GM19238 (cell line): ENCODE data around the gene ZNF143.
A peak's percentile ranks its signal among the peaks of the same experiment; 100 is the strongest.
"Not testable (repeated sequence)": the region's sequence is repeated elsewhere in the genome, so short reads cannot be mapped to it uniquely, and the experiment has no call there.

ENCODE experiments used
- DNase-seq: peaks from one replicate; pipeline ENCODE4 v3.0.0; 2011; ENCODE audit warnings: low spot score; ENCODE audit not compliant: insufficient read length

ZNF143 gene

GRCh38 chr11:9535189-9535781, 74.5 kb downstream of the ZNF143 start:
- peak; percentile 47 for DNase-seq

DNA sequence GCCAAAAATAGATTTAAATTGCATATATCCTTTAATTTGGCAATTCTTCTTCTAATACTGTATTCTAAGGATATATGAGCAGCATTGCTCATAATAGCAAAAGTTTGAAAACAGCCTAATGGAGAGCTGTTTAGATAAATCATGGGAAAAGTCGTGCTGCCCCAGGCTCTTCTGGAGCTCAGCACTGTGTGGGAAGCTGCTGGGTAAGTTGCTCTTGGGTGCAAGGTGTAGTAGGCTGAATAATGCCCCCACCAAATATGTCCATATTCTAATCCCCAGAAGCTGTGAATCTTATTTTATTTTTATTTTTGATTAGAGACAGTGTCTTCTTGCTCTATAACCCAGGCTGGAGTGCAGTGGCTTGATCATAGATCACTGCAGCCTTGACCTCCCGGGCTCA, 77.7 kb downstream of the ZNF143 start:
- no peak for DNase-seq

DNA sequence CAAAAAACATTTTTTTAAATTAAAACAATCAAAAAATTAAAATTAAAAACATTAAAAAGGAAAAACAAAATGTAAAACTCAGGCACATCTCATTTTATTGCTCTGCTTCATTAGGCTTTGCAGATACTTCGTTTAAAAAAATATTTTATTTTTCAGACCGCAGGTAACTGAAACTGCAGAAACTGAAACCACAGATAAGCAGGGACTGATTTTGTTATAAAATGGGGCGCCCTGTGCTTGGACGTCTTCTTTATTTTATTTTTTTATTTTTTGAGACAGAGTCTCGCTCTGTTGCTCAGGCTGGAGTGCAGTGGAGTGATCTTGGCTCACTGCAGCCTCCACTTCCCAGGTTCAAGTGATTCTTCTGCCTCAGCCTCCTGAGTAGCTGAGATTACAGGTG, 88.4 kb downstream of the ZNF143 start:
- DNase-seq, result not testable (repeated sequence)

GRCh38 chr11:9550191-9550628, 89.4 kb downstream of the ZNF143 start:
- no peak for DNase-seq

- DNase-seq, result no peak
Observed at GRCh38 chr11:9561279-9561982, 100.6 kb downstream of the ZNF143 start.

DNA sequence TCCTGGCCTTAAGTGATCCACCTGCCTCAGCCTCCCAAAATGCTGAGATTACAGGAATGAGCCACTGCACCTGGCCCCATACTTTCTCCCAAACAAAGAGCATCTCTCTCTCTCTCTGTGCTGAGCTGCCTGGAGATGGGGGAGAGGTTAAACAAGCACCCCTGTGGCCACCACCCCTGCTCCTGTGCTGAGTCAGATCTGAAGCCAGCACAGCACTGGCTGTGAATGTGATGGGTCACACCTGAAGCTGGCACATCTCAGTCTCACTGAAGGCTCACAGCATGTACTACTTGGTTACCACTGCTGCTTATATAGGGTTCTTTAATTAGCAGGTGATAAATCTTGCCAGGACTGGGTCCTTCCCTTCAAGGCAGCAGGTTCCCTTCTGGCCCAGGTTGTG, 101.9 kb downstream of the ZNF143 start:
- DNase-seq, result no peak

GRCh38 chr11:9563196-9563730, 102.5 kb downstream of the ZNF143 start:
- no peak for DNase-seq

DNA sequence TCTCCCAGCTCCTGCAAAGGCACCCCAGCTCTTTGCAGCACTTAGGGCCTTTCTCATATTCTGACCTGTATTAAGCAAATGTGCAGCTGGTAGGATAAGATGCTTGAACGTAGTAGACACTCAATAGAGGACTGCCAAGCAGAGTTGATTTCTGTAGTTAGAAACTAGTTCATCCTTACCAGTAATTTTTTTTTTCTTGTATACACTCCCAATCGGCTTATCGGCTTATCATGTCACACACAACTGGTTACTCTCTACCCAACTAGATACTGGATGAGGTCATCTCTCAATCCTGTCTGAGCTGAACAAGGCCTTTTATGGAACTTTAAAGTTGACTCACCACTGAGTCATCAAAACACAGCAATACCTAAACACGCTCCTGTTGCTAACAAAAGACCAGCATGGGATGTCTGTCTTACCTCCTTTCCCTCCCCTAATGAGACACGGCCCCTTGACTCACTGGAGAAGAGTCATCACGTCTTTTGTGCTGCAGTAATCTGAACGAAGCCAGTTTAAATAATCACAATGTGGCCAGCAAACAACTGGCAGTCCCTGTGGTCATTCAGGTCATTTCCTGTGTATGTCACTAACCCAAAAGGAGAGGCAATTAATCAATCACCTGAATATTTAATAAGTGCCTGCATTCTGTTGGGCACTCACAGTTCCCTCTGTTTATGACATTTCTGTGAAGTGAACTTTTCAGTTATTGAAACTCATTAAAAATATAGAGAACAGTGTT, 105.2 kb downstream of the ZNF143 start:
- DNase-seq, result no peak

- DNase-seq, result no peak
Observed at GRCh38 chr11:9566561-9567063, 105.8 kb downstream of the ZNF143 start.

GRCh38 chr11:9567401-9567800, 106.6 kb downstream of the ZNF143 start:
- no peak for DNase-seq

DNA sequence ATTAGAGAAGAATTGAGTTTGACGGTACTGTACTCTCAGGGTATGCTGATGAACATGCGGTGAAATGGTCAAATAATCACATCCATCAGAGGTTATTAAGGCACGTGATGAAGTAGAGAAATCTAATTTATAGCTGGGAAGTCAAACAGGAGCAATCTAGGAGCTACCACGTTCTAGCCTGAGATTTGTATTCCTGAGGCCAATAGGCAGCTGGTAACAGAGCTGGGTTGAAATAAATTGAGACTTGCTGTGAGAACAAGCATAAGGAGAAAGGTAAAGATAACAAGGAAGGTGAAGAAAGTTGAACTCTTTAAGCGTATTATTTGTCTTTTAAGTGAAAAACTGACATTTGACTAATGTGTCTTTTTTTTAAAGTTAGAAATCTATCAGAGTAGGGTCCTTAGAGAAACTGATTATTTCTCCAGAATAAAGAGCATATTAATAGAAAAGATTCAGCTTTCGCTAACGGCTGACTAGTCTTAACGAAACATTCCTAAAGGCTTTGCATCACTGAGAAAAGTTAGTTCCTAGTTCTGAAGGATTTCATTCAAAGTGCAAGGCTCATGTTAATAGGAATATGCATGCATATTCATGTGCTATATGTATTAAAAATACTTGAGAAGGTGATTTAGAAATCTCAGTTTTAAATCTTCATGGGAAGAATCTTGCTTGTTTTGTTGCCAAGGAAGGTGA, 107.5 kb downstream of the ZNF143 start:
- no peak for DNase-seq

- no peak for DNase-seq
Observed at GRCh38 chr11:9568854-9569587, 108.2 kb downstream of the ZNF143 start.

DNA sequence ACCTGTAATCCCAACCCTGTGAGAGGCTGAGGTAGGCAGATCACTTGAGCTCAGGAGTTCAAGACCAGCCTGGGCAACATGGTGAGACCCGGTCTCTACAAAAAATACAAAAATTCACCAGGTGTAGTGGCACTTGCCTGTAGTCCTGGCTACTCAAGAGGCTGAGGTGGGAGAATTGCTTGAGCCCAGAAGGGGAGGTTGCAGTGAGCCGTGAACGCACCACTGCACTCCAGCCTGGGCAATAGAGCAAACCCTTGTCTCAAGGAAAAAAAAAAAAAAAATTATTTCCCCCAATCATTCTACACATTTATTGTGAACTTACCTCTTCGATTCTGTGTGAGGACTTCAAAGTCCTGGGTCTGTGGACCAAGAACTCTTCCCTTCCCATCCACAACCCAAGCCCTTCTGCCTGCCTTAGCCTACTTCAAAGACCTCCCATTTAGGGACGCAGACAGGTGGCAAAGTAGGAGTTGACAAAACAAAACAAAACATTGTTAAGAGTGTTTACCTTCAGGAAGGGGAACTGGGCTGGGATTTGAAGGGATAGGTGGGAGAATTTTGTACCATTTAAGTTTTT, 108.9 kb downstream of the ZNF143 start:
- DNase-seq, result no peak

DNA sequence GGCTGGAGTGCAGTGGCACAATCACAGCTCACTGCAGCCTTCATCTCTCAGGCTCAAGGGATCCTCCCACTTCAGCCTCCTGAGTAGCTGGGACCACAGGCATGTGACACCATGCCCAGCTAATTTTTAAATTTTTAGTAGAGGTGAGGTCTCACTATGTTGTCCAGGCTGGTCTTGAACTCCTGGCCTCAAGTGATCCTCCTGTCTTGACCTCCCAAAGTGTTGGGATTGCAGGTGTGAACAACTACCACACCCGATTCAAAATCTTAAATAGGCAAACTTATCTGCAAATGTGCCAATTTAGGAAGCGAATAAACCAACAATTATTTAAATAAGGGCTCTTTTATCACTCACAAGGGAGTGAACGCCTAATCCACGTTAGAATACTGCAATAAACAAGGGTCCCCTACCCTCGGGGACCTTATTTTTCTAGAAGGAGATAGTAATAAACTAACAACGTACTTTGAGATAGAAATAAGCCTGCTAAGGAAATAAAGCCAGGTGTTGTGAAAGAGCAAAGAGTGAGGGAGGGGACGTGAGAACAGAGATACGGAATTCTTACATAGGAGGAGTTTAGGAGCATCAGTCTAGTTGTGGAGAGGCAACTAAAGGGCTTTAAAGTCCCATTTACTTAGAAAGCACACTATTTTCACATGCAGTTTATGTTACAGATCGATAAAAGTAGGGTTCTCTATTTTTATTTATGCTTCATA, 109.7 kb downstream of the ZNF143 start:
- DNase-seq, result no peak

DNA sequence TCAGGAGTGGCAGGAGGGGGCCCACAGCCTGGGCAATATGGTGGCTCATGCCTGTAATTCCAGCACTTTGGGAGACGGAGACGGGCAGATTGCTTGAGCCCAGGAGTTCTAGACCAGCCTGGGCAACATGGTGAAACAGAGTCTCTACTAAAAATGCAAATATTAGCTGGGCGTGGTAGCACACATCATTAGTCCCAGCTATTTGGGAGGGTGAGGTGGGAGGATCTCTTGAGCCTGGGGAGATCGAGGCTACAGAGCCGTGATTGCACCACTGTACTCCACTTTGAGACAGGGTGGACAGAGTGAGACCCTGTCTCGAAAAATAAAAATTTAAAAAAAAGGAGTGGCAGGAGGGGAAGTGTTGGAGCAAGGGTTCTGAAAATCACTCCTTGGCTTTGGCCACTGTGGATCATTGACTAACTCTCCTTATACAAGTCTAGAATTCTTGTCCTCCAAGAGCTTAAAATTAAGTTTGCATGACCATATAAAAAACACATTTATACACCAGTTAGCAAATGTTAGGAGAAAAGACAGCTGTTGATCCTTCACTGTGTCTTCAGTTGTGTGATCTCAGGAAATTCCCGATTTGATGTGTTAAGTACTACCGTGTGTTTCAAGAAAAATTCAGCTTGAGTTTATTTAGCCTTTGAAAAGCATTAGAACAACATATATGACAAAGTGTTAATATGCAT, 110.4 kb downstream of the ZNF143 start:
- DNase-seq, result no peak

- DNase-seq, result no peak
Observed at GRCh38 chr11:9571763-9572115, 110.9 kb downstream of the ZNF143 start.

GRCh38 chr11:9573052-9573774, 112.4 kb downstream of the ZNF143 start, which contains the start of gene WEE1:
TSS of gene WEE1 (plus strand) at chr11:9573670. CDS start at chr11:9573934, 264 bp downstream.
- peak; percentile 93 for DNase-seq
